NB4 (cell line): Measurements from ENCODE around the gene ZNF205.

ENCODE experiments used
- DNase-seq: peaks from one replicate; pipeline ENCODE4 v3.0.0; 2010; ENCODE audit warnings: low read depth
- H3K4me3 ChIP-seq: one replicate; pipeline ENCODE4 v1.5.1; 2011; ENCODE audit warnings: mild to moderate bottlenecking, low read depth, low read length, moderate library complexity
- CTCF ChIP-seq: IDR thresholded peaks from one replicate; pipeline ENCODE4 v1.5.1; 2012; ENCODE audit warnings: low read depth, low read length
- MAX ChIP-seq: IDR thresholded peaks from 2 replicates; pipeline ENCODE4 v1.6.1; 2011; ENCODE audit warnings: low read depth, low read length
- MYC ChIP-seq: IDR thresholded peaks from 2 replicates; pipeline ENCODE4 v1.6.1; 2011; ENCODE audit warnings: low read depth, low read length
- POLR2A ChIP-seq: IDR thresholded peaks from 2 replicates; pipeline ENCODE4 v1.6.1; 2011; ENCODE audit warnings: mild to moderate bottlenecking; ENCODE audit not compliant: insufficient read length; ENCODE audit errors: extremely low read depth

The ZNF205 gene

GRCh38 chr16:3131755-3132377 lies 19.5 kb downstream of the ZNF205 start:
- no peak overlapping the region for H3K4me3 ChIP-seq
- peak; percentile 67 for DNase-seq
- TF ChIP-seq CTCF (peak; percentile 80), POLR2A (no peak), MAX (no peak), MYC (no peak)

GRCh38 chr16:3133844-3134243 lies 21.5 kb downstream of the ZNF205 start:
- DNase-seq: no peak
- TF ChIP-seq MYC (no peak), MAX (no peak), CTCF (no peak), POLR2A (no peak)
- H3K4me3 ChIP-seq: peak overlapping the region; percentile 98

- peak within 1 kb of the TSS; percentile 98 for H3K4me3 ChIP-seq
- no peak for TF ChIP-seq CTCF
- peak; percentile 67 for TF ChIP-seq POLR2A
- TF ChIP-seq MYC: peak; percentile 87
- TF ChIP-seq MAX: peak; percentile 77; the same call in 1 of the 2 replicates
- peak; percentile 99 for DNase-seq
Observed at GRCh38 chr16:3134338-3135125, 22.1 kb downstream of the ZNF205 start, which contains the start of gene ZNF213. Gene ZNF213 (plus strand): TSS chr16:3135029. CDS start chr16:3137281, 2,252 bp downstream.

GRCh38 chr16:3135126-3135715 lies 22.8 kb downstream of the ZNF205 start:
- DNase-seq: no peak
- TF ChIP-seq MYC (no peak), CTCF (no peak), POLR2A (no peak), MAX (no peak)
- peak overlapping the region; percentile 96 for H3K4me3 ChIP-seq

GRCh38 chr16:3137267-3137666 lies 24.9 kb downstream of the ZNF205 start:
- TF ChIP-seq POLR2A: no peak
- no peak for TF ChIP-seq MAX
- TF ChIP-seq MYC: no peak
- no peak for TF ChIP-seq CTCF
- H3K4me3 ChIP-seq: no peak overlapping the region
- no peak for DNase-seq
